Smooth muscle cell of the pulmonary artery (primary cell): ENCODE results near the gene PLEK2. TPM values are rescaled to one million over a fixed set of nuclear protein-coding genes. Genes with fewer than 3 reads are reported as not detected.

Experiments used
- total RNA-seq: library from RNA; depleted of rRNA; stranded (reverse); fragments of >200 nt; gene quantifications from 2 replicates; pipeline ENCODE4 v1.2.3, GENCODE V29; 2014

PLEK2 gene
- 0.98 and 3.6 TPM in 2 replicates for total RNA-seq

GRCh38 chr14:67411820-67412421, at the start of gene PLEK2:
TSS of gene PLEK2 (minus strand) at chr14:67412165. CDS start at chr14:67412059, 106 bp downstream.

GRCh38 chr14:67359775-67360469, 52.0 kb downstream of the PLEK2 start, which contains the start of the genes ATP6V1D and EIF2S1:
TSS of gene ATP6V1D (minus strand) at chr14:67359804. CDS start at chr14:67359698, 106 bp downstream.
TSS of gene EIF2S1 (plus strand) at chr14:67360328. CDS start at chr14:67364768, 4,440 bp downstream.

Other genes with a start within 250 kb of the PLEK2 start
- 0.03 and 0.07 TPM in 2 replicates for gene GARIN2, start 222.7 kb downstream of the PLEK2 start, total RNA-seq
- gene PALS1, start 170.7 kb downstream of the PLEK2 start, total RNA-seq: 23.9 and 27.7 TPM in 2 replicates
- gene ATP6V1D, start 52.4 kb downstream of the PLEK2 start, total RNA-seq: 91.8 and 107 TPM in 2 replicates
- 127 and 139 TPM in 2 replicates for gene EIF2S1, start 51.8 kb downstream of the PLEK2 start, total RNA-seq
- 2.5 and 2.7 TPM in 2 replicates for gene TMEM229B, start 76.6 kb upstream of the PLEK2 start, total RNA-seq
- 0.20 and 0.36 TPM in 2 replicates for gene PLEKHH1, start 121.1 kb upstream of the PLEK2 start, total RNA-seq
- 15.8 and 16.2 TPM in 2 replicates for gene PIGH, start 188.1 kb upstream of the PLEK2 start, total RNA-seq
- gene ARG2, start 207.8 kb upstream of the PLEK2 start, total RNA-seq: 3.8 and 4.1 TPM in 2 replicates